Right lobe of liver (tissue), 6 donors: Measurements from ENCODE around the gene SMIM44. TPM values are rescaled to one million over a fixed set of nuclear protein-coding genes. Genes with fewer than 3 reads are reported as not detected.
"Not testable (repeated sequence)": the region's sequence is repeated elsewhere in the genome, so short reads cannot be mapped to it uniquely, and the experiment has no call there.

Experiments
- ATAC-seq, 4 donors: fragments of 200-7000 bp; cut with Tn5 transposase; one replicate each; pipeline ENCODE4 v1.9.1; 2020; ENCODE audit warnings: mild to moderate bottlenecking in 4 of 4, moderate library complexity in 4 of 4
- DNase-seq, 3 donors: peaks; one replicate each; pipeline ENCODE4 v3.0.0-alpha.2; 2020
- H3K27ac ChIP-seq, 3 donors: fragments of 200-600 bp; one replicate each; pipeline ENCODE4 v1.8.0; 2022
- H3K27me3 ChIP-seq, 2 donors: fragments of 200-600 bp; one replicate each; pipeline ENCODE4 v1.8.0; 2022
- H3K36me3 ChIP-seq, 4 donors: fragments of 200-600 bp; sonication (generic) in 1 of 4; one replicate each; pipeline versions ENCODE4 v1.5.1 to v1.8.0; 2017 to 2022; ENCODE audit warnings: control low read depth in 1 of 4
- H3K4me1 ChIP-seq, 4 donors: fragments of 200-600 bp; sonication (generic) in 1 of 4; one replicate each; pipeline versions ENCODE4 v1.5.1 to v1.8.0; 2017 to 2022; ENCODE audit warnings: control low read depth in 1 of 4
- H3K4me3 ChIP-seq, 3 donors: fragments of 200-600 bp; one replicate each; pipeline ENCODE4 v1.8.0; 2022
- H3K9me3 ChIP-seq, 4 donors: fragments of 200-600 bp; sonication (generic) in 1 of 4; one replicate each; pipeline versions ENCODE4 v1.5.1 to v1.8.0; 2017 to 2022; ENCODE audit warnings: control low read depth in 1 of 4
- POLR2A ChIP-seq: fragments of 450-650 bp; IDR thresholded peaks from one replicate; pipeline ENCODE4 v1.6.1; 2017; ENCODE audit warnings: antibody characterized with exemption, mild to moderate bottlenecking
- WGBS: methylation state at CpG from one replicate; pipeline ENCODE4 v1.1.6; 2018; ENCODE audit warnings: low coverage, low lambda C conversion rate; ENCODE audit not compliant: insufficient coverage; ENCODE audit errors: missing lambda C conversion rate; 5-methylcytosine and 5-hydroxymethylcytosine counted together
- intact Hi-C, 2 donors: fragments of 100-400 bp; cut with DNase I; formaldehyde crosslinking; loops; one replicate each; pipeline versions ENCODE4 v1.11.2 to v1.14.1; 2022
- total RNA-seq, 6 experiments: library from RNA; depleted of rRNA in 2 of 6; stranded (reverse); fragments of >200 nt in 2 of 6; fragmentation: NEBNext Ultra II Directional in 3 of 6; extraction: Animal tissue kit (Norgen Biotek cat#: 25700) in 3 of 6; gene quantifications; one replicate each; pipeline versions ENCODE4 v1.1.0 to v1.2.4, GENCODE V29; 2016 to 2023
- TF ChIP-seq, protein P1 (sequence below), 4 donors: fragments of 200-600 bp in 3 of 4; fragments of 450-650 bp in 1 of 4; IDR thresholded peaks; one replicate each; pipeline versions ENCODE4 v1.5.1 to v1.8.0; 2016 to 2022; ENCODE audit warnings: antibody characterized with exemption in 4 of 4, mild to moderate bottlenecking in 2 of 4
- donor health status: DM: no; HTN: yes; CAD: no.
- donor health status: DM: no; HTN: no; CAD: no.
- donor health status: DM: no; HTN: no; CAD: no.
- donor health status: DM: no; HTN: yes; CAD: no.
- donor health status: DM: no; HTN: yes; CAD: no.

The SMIM44 gene
- total RNA-seq, 6 experiments from 2014 or later = not detected

DNA sequence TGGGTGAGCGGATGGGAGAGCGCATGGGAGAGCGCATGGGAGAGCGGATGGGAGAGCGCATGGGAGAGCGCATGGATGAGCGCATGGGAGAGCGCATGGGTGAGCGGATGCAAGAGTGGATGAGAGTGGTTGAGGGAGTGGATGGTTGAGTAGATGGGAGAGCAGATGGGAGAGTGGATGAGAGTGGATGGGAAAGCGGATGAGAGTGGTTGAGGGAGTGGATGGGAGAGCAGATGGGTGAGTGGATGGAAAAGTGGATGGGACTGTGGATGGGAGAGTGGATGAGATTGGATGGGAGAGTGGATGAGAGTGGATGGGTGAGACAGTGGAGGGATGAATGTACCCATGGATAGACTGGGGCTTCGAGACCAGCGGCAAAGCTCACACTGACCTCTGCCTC, 47.1 kb upstream of the SMIM44 start:
- 94% methylated on average over 10 of the region's 12 CpGs for WGBS
- Histone ChIP-seq H3K27ac (no peak overlapping the region), H3K4me1 (no peaks in the 10 kb centered on the region), H3K36me3 (peaks cover 5 to 72% (median 21%) of the 10 kb centered on the region in 4 donors), H3K9me3 (no peaks in the 10 kb centered on the region), H3K4me3 (no peak overlapping the region), H3K27me3 (no peaks in the 10 kb centered on the region)
- TF ChIP-seq, protein P1, sequence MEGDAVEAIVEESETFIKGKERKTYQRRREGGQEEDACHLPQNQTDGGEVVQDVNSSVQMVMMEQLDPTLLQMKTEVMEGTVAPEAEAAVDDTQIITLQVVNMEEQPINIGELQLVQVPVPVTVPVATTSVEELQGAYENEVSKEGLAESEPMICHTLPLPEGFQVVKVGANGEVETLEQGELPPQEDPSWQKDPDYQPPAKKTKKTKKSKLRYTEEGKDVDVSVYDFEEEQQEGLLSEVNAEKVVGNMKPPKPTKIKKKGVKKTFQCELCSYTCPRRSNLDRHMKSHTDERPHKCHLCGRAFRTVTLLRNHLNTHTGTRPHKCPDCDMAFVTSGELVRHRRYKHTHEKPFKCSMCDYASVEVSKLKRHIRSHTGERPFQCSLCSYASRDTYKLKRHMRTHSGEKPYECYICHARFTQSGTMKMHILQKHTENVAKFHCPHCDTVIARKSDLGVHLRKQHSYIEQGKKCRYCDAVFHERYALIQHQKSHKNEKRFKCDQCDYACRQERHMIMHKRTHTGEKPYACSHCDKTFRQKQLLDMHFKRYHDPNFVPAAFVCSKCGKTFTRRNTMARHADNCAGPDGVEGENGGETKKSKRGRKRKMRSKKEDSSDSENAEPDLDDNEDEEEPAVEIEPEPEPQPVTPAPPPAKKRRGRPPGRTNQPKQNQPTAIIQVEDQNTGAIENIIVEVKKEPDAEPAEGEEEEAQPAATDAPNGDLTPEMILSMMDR (IDR thresholded peaks at IDR 0.05) = no peak
- no peak for TF ChIP-seq POLR2A
- ATAC-seq (no peak), DNase-seq (no peak)
- intact Hi-C loops = no loop called here

DNA sequence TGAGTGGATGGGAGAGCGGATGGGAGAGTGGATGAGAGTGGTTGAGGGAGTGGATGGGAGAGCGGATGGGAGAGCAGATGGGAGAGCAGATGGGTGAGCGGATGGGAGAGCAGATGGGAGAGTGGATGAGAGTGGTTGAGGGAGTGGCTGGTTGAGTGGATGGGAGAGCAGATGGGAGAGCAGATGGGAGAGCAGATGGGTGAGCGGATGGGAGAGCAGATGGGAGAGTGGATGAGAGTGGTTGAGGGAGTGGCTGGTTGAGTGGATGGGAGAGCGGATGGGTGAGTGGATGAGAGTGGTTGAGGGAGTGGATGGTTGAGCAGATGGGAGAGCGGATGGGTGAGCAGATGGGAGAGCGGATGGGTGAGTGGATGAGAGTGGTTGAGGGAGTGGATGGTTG, 46.1 kb upstream of the SMIM44 start:
- H3K4me1 ChIP-seq, H3K27ac ChIP-seq, intact Hi-C loops, H3K27me3 ChIP-seq, DNase-seq, H3K4me3 ChIP-seq, H3K9me3 ChIP-seq, ATAC-seq: not testable (repeated sequence)
- 94% methylated on average over 7 of the region's 7 CpGs for WGBS
- peaks cover 5 to 61% (median 21%) of the 10 kb centered on the region in 4 donors for H3K36me3 ChIP-seq

DNA sequence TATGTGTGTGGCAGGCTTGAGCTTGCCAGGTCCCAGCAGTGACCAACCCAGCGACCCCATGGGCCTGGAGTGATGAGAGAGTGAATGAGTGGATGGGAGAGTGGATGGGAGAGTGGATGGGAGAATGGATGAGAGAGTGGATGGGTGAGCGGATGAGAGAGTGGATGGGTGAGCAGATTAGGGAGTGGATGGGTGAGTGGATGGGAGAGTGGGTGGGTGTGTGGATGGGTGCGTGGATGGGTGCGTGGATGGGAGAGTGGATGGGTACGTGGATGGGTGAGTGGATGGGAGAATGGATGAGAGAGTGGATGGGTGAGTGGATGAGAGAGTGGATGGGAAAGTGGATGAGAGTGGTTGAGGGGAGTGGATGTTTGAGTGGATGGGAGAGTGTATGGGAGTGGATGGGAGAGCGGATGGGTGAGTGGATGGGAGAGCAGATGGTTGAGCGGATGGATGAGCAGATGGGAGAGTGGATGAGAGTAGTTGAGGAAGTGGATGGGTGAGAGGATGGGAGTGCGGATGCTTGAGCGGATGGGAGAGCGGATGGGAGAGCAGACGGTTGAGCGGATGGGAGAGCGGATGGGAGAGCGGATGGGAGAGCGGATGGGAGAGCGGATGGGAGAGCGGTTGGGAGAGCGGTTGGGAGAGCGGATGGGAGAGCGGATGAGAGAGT, 45.4 kb upstream of the SMIM44 start:
- H3K27me3 ChIP-seq = no peaks in the 10 kb centered on the region
- no peaks in the 10 kb centered on the region for H3K9me3 ChIP-seq
- H3K27ac ChIP-seq = no peak overlapping the region
- 94% methylated on average over 20 of the region's 20 CpGs for WGBS
- DNase-seq = no peak
- ATAC-seq = no peak
- TF ChIP-seq, protein P1 (IDR thresholded peaks at IDR 0.05) = no peak
- no peak for TF ChIP-seq POLR2A
- H3K4me3 ChIP-seq = no peak overlapping the region
- peaks cover 5 to 60% (median 21%) of the 10 kb centered on the region in 4 donors for H3K36me3 ChIP-seq
- peaks cover 0 to 8% (median 0%) of the 10 kb centered on the region in 4 donors for H3K4me1 ChIP-seq
- intact Hi-C loops = no loop called here

DNA sequence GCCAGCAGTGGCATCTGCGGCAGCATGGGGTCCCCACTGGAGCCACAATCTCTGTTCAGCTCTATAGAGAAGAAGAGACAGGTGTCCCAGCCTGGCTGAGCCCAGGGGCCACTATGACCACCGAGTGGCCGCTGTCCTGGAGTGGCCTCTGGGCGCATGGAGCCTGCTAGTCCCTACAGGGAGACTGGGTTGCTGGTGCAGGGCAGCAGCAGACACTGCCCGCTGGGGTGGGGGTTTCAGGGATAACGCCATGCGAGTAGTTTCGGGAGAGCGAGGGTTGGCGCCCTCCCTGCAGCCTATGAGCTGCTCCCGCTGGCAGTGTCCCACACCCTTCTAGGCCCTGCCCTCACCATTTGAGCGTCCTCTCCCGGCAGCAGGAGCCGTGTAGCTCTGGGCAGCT, 44.8 kb upstream of the SMIM44 start:
- Histone ChIP-seq H3K27ac (no peak overlapping the region), H3K36me3 (peaks cover 5 to 56% (median 21%) of the 10 kb centered on the region in 4 donors), H3K27me3 (no peaks in the 10 kb centered on the region), H3K9me3 (no peaks in the 10 kb centered on the region), H3K4me3 (no peak overlapping the region), H3K4me1 (peaks cover 0 to 13% (median 0%) of the 10 kb centered on the region in 4 donors)
- intact Hi-C loops = no loop called here
- DNase-seq = peak in 1 of 3 donors; percentile 22
- WGBS = 85% methylated on average over 5 of the region's 14 CpGs
- TF ChIP-seq, protein P1 (IDR thresholded peaks at IDR 0.05) = no peak
- TF ChIP-seq POLR2A = no peak
- no peak for ATAC-seq

DNA sequence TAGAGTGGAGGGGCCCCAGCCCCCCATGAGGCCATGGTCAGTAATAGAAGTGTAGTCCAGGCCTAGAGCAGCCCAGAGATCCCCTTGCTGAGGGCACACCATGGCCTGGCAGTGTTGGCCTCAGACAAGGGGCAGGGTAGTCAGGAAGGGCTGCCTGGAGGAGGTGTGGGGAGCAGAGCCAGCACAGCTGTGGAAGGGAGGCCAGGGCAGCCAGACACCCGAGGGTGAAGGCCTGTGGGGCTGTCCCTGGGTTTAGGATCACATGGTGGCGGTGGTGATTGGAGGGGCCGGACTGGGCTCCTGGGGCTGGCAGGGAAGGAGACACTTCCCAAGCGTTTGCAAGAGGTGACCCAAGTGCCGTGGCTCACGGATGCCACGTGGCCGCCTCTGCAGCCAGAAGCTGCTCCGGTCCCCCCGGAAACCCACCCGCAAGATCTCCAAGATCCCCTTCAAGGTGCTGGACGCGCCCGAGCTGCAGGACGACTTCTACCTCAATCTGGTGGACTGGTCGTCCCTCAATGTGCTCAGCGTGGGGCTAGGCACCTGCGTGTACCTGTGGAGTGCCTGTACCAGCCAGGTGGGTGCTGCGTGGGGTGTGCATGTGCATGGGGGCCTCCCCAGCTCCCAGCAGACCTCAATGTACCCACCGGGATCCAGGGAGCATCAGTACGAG, 44.1 kb upstream of the SMIM44 start:
- no CpG with 5 or more reads among the region's 21 CpGs for WGBS
- H3K9me3 ChIP-seq = no peaks in the 10 kb centered on the region
- intact Hi-C loops = no loop called here
- ATAC-seq = no peak
- no peak overlapping the region for H3K27ac ChIP-seq
- no peaks in the 10 kb centered on the region for H3K27me3 ChIP-seq
- peaks cover 5 to 49% (median 16%) of the 10 kb centered on the region in 4 donors for H3K36me3 ChIP-seq
- no peak overlapping the region for H3K4me3 ChIP-seq
- H3K4me1 ChIP-seq = peaks cover 0 to 13% (median 0%) of the 10 kb centered on the region in 4 donors
- TF ChIP-seq POLR2A = no peak
- TF ChIP-seq, protein P1 (IDR thresholded peaks at IDR 0.05) = no peak
- no peak for DNase-seq
